WTC11 (cell line): ENCODE data around the gene CD84. TPM values are rescaled to one million over a fixed set of nuclear protein-coding genes. Genes with fewer than 3 reads are reported as not detected.

ENCODE experiments used
- ATAC-seq: fragments of 200-7000 bp; cut with Tn5 transposase; 2 replicates; pipeline ENCODE4 v1.10.0; 2021; ENCODE audit warnings: mild to moderate bottlenecking, moderate library complexity
- CTCF ChIA-PET: fragments of 300-600 bp; sonication (Branson Sonifier 250); formaldehyde crosslinking; loops from one replicate; lab custom pipeline; 2021; ENCODE audit warnings: antibody characterized with exemption; lab: Charles Lee
- POLR2A ChIA-PET: fragments of 350-600 bp; sonication (Branson Sonifier 250); formaldehyde crosslinking; loops from one replicate; lab custom pipeline; 2021; ENCODE audit warnings: antibody characterized with exemption; lab: Charles Lee
- DNase-seq: peaks from one replicate; pipeline ENCODE4 v3.0.0; 2021; ENCODE audit warnings: low spot score
- H3K27ac Mint-ChIP-seq: 2 replicates; pipeline ENCODE4 v1.8.0; 2021; ENCODE audit warnings: mixed read lengths
- H3K27me3 Mint-ChIP-seq: 2 replicates; pipeline ENCODE4 v1.8.0; 2021; ENCODE audit warnings: low read depth, mild to moderate bottlenecking, moderate library complexity, mixed read lengths
- H3K36me3 Mint-ChIP-seq: 2 replicates; pipeline ENCODE4 v1.8.0; 2021; ENCODE audit warnings: mixed read lengths
- H3K4me1 Mint-ChIP-seq: 2 replicates; pipeline ENCODE4 v1.8.0; 2022; ENCODE audit warnings: mixed read lengths
- H3K4me3 Mint-ChIP-seq: 2 replicates; pipeline ENCODE4 v1.8.0; 2021; ENCODE audit warnings: mild to moderate bottlenecking, moderate library complexity, mixed read lengths
- H3K9me3 Mint-ChIP-seq: 2 replicates; pipeline ENCODE4 v1.8.0; 2021; ENCODE audit warnings: mixed read lengths
- ATF1 ChIP-seq: sonication (generic); formaldehyde crosslinking; IDR thresholded peaks from 2 replicates; pipeline ENCODE4 v1.8.1; 2023; ENCODE audit warnings: mild to moderate bottlenecking, moderate library complexity, missing genetic modification reagents
- ELF4 ChIP-seq: sonication (generic); formaldehyde crosslinking; IDR thresholded peaks from 2 replicates; pipeline ENCODE4 v1.8.1; 2022; ENCODE audit warnings: low read depth, mild to moderate bottlenecking, moderate library complexity, missing genetic modification reagents
- FOXK1 ChIP-seq: sonication (generic); formaldehyde crosslinking; IDR thresholded peaks from 2 replicates; pipeline ENCODE4 v1.8.0; 2022; ENCODE audit warnings: mild to moderate bottlenecking, moderate library complexity, missing genetic modification reagents
- HMGA2 ChIP-seq: fragments of 250-450 bp; sonication (Bioruptor Pico); IDR thresholded peaks from 2 replicates; pipeline ENCODE4 v1.4.0; 2021; ENCODE audit warnings: mild to moderate bottlenecking, moderate library complexity
- KAT7 ChIP-seq: sonication (generic); formaldehyde crosslinking; IDR thresholded peaks from 2 replicates; pipeline ENCODE4 v1.8.1; 2023; ENCODE audit warnings: missing genetic modification reagents, mild to moderate bottlenecking, borderline replicate concordance
- RELA ChIP-seq: sonication (generic); formaldehyde crosslinking; IDR thresholded peaks from 2 replicates; pipeline ENCODE4 v1.8.1; 2022; ENCODE audit warnings: missing genetic modification reagents, mild to moderate bottlenecking, borderline replicate concordance
- SMAD3 ChIP-seq: sonication (generic); formaldehyde crosslinking; IDR thresholded peaks from 2 replicates; pipeline ENCODE4 v1.8.0; 2022; ENCODE audit warnings: missing genetic modification reagents, mild to moderate bottlenecking, borderline replicate concordance
- TEAD1 ChIP-seq: sonication (generic); formaldehyde crosslinking; IDR thresholded peaks from 2 replicates; pipeline ENCODE4 v1.8.0; 2022; ENCODE audit warnings: mild to moderate bottlenecking, missing genetic modification reagents
- ZNF671 ChIP-seq: fragments of 250-450 bp; sonication (Bioruptor Pico); IDR thresholded peaks from 2 replicates; pipeline ENCODE4 v1.8.0; 2021; ENCODE audit warnings: mild to moderate bottlenecking
- total RNA-seq: library from RNA; stranded (reverse); gene quantifications from 3 replicates; pipeline ENCODE4 v1.2.3, GENCODE V29; 2021
- TF ChIP-seq, protein P1 (sequence below): sonication (generic); formaldehyde crosslinking; IDR thresholded peaks from 2 replicates; pipeline ENCODE4 v1.8.0; 2022; ENCODE audit warnings: mild to moderate bottlenecking, missing genetic modification reagents
- TF ChIP-seq, protein P2 (sequence below): sonication (generic); formaldehyde crosslinking; IDR thresholded peaks from 2 replicates; pipeline ENCODE4 v1.8.1; 2023; ENCODE audit warnings: mild to moderate bottlenecking, missing genetic modification reagents, moderate library complexity
- TF ChIP-seq, protein P3 (sequence below): sonication (generic); formaldehyde crosslinking; IDR thresholded peaks from 2 replicates; pipeline ENCODE4 v1.8.1; 2023; ENCODE audit warnings: mild to moderate bottlenecking, missing genetic modification reagents, borderline replicate concordance
- TF ChIP-seq, protein P4 (sequence below): sonication (generic); formaldehyde crosslinking; IDR thresholded peaks from 2 replicates; pipeline ENCODE4 v1.8.1; 2023; ENCODE audit warnings: mild to moderate bottlenecking, missing genetic modification reagents
- TF ChIP-seq, protein P5 (sequence below): sonication (generic); formaldehyde crosslinking; IDR thresholded peaks from 2 replicates; pipeline ENCODE4 v1.8.0; 2023; ENCODE audit warnings: missing genetic modification reagents, mild to moderate bottlenecking, borderline replicate concordance
- TF ChIP-seq, protein P6 (sequence below): fragments of 200-600 bp; IDR thresholded peaks from 2 replicates; pipeline ENCODE4 v1.8.0; 2022; ENCODE audit warnings: antibody characterized with exemption

CD84 gene
- total RNA-seq, 1 experiment from 2014 or later = 0.17 TPM

DNA sequence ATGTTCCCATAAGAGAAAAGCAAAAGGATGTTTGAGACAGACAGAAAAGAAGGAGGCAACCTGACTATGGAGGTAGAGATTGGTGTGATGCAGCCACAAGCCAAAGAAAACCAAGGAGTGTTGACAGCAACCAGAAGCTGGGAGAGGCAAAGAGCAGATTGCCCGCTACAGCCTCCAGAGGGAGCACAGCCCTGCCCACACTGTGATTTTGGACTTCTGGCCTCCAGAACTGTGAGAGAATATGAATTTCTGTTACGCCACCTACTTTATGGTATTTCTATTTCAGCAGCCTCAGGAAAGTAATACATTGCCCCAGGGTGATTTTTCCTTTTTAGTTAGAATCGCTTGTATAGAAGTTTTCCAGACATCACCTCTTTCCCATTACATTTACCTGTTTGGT, 84.7 kb downstream of the CD84 start (continued):
- TF ChIP-seq, protein P1, sequence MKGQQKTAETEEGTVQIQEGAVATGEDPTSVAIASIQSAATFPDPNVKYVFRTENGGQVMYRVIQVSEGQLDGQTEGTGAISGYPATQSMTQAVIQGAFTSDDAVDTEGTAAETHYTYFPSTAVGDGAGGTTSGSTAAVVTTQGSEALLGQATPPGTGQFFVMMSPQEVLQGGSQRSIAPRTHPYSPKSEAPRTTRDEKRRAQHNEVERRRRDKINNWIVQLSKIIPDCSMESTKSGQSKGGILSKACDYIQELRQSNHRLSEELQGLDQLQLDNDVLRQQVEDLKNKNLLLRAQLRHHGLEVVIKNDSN (CRISPR knock-in tag) = no peak
- TF ChIP-seq SMAD3 (CRISPR knock-in tag) = no peak
- TF ChIP-seq ZNF671 (CRISPR knock-in tag) = no peak
- TF ChIP-seq, protein P2, sequence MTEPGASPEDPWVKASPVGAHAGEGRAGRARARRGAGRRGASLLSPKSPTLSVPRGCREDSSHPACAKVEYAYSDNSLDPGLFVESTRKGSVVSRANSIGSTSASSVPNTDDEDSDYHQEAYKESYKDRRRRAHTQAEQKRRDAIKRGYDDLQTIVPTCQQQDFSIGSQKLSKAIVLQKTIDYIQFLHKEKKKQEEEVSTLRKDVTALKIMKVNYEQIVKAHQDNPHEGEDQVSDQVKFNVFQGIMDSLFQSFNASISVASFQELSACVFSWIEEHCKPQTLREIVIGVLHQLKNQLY (CRISPR knock-in tag) = no peak
- TF ChIP-seq ELF4 (CRISPR knock-in tag) = no peak
- TF ChIP-seq KAT7 (CRISPR knock-in tag) = no peak
- TF ChIP-seq, protein P3, sequence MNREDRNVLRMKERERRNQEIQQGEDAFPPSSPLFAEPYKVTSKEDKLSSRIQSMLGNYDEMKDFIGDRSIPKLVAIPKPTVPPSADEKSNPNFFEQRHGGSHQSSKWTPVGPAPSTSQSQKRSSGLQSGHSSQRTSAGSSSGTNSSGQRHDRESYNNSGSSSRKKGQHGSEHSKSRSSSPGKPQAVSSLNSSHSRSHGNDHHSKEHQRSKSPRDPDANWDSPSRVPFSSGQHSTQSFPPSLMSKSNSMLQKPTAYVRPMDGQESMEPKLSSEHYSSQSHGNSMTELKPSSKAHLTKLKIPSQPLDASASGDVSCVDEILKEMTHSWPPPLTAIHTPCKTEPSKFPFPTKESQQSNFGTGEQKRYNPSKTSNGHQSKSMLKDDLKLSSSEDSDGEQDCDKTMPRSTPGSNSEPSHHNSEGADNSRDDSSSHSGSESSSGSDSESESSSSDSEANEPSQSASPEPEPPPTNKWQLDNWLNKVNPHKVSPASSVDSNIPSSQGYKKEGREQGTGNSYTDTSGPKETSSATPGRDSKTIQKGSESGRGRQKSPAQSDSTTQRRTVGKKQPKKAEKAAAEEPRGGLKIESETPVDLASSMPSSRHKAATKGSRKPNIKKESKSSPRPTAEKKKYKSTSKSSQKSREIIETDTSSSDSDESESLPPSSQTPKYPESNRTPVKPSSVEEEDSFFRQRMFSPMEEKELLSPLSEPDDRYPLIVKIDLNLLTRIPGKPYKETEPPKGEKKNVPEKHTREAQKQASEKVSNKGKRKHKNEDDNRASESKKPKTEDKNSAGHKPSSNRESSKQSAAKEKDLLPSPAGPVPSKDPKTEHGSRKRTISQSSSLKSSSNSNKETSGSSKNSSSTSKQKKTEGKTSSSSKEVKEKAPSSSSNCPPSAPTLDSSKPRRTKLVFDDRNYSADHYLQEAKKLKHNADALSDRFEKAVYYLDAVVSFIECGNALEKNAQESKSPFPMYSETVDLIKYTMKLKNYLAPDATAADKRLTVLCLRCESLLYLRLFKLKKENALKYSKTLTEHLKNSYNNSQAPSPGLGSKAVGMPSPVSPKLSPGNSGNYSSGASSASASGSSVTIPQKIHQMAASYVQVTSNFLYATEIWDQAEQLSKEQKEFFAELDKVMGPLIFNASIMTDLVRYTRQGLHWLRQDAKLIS (CRISPR knock-in tag) = no peak

DNA sequence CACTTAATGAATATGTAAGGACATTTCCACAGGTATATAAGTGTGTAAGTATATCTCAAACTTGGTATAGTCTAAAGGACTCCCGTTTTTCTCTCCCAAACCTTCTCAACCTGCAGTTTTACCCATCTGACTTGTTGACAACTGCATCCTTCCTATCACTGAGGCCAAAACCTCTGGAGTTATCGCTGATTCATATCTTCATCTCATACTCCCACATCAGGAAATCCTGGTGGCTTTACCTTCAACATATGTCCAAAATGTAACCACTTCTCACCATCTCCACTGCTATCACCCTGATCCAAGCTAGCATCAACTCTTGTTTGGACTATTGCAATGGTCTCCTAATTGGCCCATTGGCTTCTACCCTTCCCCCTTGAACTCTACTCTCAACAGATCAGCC, 86.7 kb downstream of the CD84 start:
- Mint-ChIP-seq H3K4me1 (no peaks in the 10 kb centered on the region; the same call in 1 of the 2 replicates), H3K27me3 (no peaks in the 10 kb centered on the region), H3K36me3 (no peaks in the 10 kb centered on the region), H3K27ac (no peak overlapping the region), H3K9me3 (no peaks in the 10 kb centered on the region), H3K4me3 (no peak overlapping the region)
- CTCF ChIA-PET = no interaction called here
- POLR2A ChIA-PET = no interaction called here
- no peak for ATAC-seq
- no peak for DNase-seq
- no peak for TF ChIP-seq RELA (CRISPR knock-in tag)
- TF ChIP-seq KAT7 (CRISPR knock-in tag) = no peak
- TF ChIP-seq TEAD1 = no peak
- TF ChIP-seq, protein P4, sequence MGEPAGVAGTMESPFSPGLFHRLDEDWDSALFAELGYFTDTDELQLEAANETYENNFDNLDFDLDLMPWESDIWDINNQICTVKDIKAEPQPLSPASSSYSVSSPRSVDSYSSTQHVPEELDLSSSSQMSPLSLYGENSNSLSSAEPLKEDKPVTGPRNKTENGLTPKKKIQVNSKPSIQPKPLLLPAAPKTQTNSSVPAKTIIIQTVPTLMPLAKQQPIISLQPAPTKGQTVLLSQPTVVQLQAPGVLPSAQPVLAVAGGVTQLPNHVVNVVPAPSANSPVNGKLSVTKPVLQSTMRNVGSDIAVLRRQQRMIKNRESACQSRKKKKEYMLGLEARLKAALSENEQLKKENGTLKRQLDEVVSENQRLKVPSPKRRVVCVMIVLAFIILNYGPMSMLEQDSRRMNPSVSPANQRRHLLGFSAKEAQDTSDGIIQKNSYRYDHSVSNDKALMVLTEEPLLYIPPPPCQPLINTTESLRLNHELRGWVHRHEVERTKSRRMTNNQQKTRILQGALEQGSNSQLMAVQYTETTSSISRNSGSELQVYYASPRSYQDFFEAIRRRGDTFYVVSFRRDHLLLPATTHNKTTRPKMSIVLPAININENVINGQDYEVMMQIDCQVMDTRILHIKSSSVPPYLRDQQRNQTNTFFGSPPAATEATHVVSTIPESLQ = no peak
- TF ChIP-seq HMGA2 (CRISPR knock-in tag) = no peak
- TF ChIP-seq ATF1 (CRISPR knock-in tag) = no peak
- no peak for TF ChIP-seq FOXK1
- TF ChIP-seq, protein P5, sequence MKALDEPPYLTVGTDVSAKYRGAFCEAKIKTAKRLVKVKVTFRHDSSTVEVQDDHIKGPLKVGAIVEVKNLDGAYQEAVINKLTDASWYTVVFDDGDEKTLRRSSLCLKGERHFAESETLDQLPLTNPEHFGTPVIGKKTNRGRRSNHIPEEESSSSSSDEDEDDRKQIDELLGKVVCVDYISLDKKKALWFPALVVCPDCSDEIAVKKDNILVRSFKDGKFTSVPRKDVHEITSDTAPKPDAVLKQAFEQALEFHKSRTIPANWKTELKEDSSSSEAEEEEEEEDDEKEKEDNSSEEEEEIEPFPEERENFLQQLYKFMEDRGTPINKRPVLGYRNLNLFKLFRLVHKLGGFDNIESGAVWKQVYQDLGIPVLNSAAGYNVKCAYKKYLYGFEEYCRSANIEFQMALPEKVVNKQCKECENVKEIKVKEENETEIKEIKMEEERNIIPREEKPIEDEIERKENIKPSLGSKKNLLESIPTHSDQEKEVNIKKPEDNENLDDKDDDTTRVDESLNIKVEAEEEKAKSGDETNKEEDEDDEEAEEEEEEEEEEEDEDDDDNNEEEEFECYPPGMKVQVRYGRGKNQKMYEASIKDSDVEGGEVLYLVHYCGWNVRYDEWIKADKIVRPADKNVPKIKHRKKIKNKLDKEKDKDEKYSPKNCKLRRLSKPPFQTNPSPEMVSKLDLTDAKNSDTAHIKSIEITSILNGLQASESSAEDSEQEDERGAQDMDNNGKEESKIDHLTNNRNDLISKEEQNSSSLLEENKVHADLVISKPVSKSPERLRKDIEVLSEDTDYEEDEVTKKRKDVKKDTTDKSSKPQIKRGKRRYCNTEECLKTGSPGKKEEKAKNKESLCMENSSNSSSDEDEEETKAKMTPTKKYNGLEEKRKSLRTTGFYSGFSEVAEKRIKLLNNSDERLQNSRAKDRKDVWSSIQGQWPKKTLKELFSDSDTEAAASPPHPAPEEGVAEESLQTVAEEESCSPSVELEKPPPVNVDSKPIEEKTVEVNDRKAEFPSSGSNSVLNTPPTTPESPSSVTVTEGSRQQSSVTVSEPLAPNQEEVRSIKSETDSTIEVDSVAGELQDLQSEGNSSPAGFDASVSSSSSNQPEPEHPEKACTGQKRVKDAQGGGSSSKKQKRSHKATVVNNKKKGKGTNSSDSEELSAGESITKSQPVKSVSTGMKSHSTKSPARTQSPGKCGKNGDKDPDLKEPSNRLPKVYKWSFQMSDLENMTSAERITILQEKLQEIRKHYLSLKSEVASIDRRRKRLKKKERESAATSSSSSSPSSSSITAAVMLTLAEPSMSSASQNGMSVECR = no peak
- TF ChIP-seq, protein P6, sequence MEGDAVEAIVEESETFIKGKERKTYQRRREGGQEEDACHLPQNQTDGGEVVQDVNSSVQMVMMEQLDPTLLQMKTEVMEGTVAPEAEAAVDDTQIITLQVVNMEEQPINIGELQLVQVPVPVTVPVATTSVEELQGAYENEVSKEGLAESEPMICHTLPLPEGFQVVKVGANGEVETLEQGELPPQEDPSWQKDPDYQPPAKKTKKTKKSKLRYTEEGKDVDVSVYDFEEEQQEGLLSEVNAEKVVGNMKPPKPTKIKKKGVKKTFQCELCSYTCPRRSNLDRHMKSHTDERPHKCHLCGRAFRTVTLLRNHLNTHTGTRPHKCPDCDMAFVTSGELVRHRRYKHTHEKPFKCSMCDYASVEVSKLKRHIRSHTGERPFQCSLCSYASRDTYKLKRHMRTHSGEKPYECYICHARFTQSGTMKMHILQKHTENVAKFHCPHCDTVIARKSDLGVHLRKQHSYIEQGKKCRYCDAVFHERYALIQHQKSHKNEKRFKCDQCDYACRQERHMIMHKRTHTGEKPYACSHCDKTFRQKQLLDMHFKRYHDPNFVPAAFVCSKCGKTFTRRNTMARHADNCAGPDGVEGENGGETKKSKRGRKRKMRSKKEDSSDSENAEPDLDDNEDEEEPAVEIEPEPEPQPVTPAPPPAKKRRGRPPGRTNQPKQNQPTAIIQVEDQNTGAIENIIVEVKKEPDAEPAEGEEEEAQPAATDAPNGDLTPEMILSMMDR = no peak
